ENCODE measurements around the gene SPATC1L. TPM values are rescaled to one million over a fixed set of nuclear protein-coding genes. Genes with fewer than 3 reads are reported as not detected.

SPATC1L gene
- total and polyA plus RNA-seq, 2 of the 8 experiments (the other 6 are each of a cell fraction or from before 2014, with no cell fraction given): 24.9 to 50.0 TPM

GRCh38 chr21:46118316-46119143 lies 65.7 kb downstream of the SPATC1L start:
- H3K14ac ChIP-seq (ENCODE audit: insufficient read length): no peak overlapping the region
- DNase-seq (ENCODE audit: low read depth in 1 of 2, low spot score in 2 of 2) (peak in 1 of 2 experiments; percentile 41), FAIRE-seq (no peak)
- no peak overlapping the region for H2BK12ac ChIP-seq (ENCODE audit: low read depth, low read length)
- H3K9ac ChIP-seq (replicated peaks in 1 of 4; ENCODE audit: extremely low read depth in 1 of 4, low read depth in 3 of 4, low read length in 3 of 4): no peak overlapping the region
- H2AFZ ChIP-seq (ENCODE audit: low read length): no peak overlapping the region
- peaks cover under 1% of the 10 kb centered on the region; the same call in 1 of the 2 replicates for H3K23me2 ChIP-seq (ENCODE audit: low read depth, low read length)
- H2BK5ac ChIP-seq (ENCODE audit: low read depth, low read length): no peak overlapping the region
- H3K27me3 ChIP-seq (replicated peaks in 1 of 4; ENCODE audit: control insufficient read depth in 3 of 4, extremely low read depth in 1 of 4, insufficient read depth in 3 of 4, low read length in 3 of 4): no peaks in the 10 kb centered on the region
- H3K9me3 ChIP-seq (ENCODE audit: insufficient read depth in 2 of 2, low read depth in 1 of 2, low read length in 1 of 2): peaks cover 0 to 4% of the 10 kb centered on the region in 2 experiments; a peak in 2 of 4 replicates
- peaks cover 0 to 20% (median 2%) of the 10 kb centered on the region in 4 experiments; a peak in 5 of 8 replicates for H3K36me3 ChIP-seq (ENCODE audit: control insufficient read depth in 2 of 4, insufficient read depth in 4 of 4, low read length in 3 of 4)
- no peaks in the 10 kb centered on the region for H3K4me1 ChIP-seq (replicated peaks in 1 of 4; ENCODE audit: control insufficient read depth in 3 of 4, insufficient read depth in 4 of 4, low read length in 3 of 4)
- no peaks in the 10 kb centered on the region for H3K79me1 ChIP-seq (ENCODE audit: low read depth, low read length)
- no peak overlapping the region for H3K4ac ChIP-seq (replicated peaks; ENCODE audit: insufficient read length, low read depth, low read length)
- no peak overlapping the region for H3K56ac ChIP-seq (replicated peaks; ENCODE audit: insufficient read length, low read depth, low read length)
- 85% methylated on average over 22 of the region's 27 CpGs; no CpG with 5 or more reads in 1 of the 2 experiments for whole genome bisulfite sequencing, 2 experiments (ENCODE audit: extremely low coverage in 1 of 2, insufficient coverage in 1 of 2, insufficient read length in 1 of 2, insufficient replicate concordance in 2 of 2, low coverage in 1 of 2, low lambda C conversion rate in 2 of 2, missing lambda C conversion rate in 1 of 2)
- H3K27ac ChIP-seq (ENCODE audit: low read depth, low read length): no peak overlapping the region
- no peak overlapping the region for H2BK120ac ChIP-seq (replicated peaks; ENCODE audit: low read depth, low read length)
- no peak overlapping the region for H2BK15ac ChIP-seq (ENCODE audit: low read length)
- no peak overlapping the region for H3K23ac ChIP-seq (ENCODE audit: insufficient read length)
- POLR2A ChIA-PET (ENCODE audit: partially characterized antibody): no interaction called here
- CTCF ChIA-PET (ENCODE audit: partially characterized antibody): interaction anchor here (0.7 to 3.1 kb wide), 3 partner anchors 9 to 31 kb away, joined by 3 to 14 read pairs (median 3); no protein-coding TSS in a partner anchor
- H2AK5ac ChIP-seq (ENCODE audit: low read depth, low read length): no peak overlapping the region
- no peaks in the 10 kb centered on the region for H3K79me2 ChIP-seq (ENCODE audit: control insufficient read depth in 1 of 2, insufficient read depth in 2 of 2, low read length in 2 of 2)
- TF ChIP-seq CREB1 (IDR thresholded peaks at IDR 0.05) (no peak), RAD21 (IDR thresholded peaks at IDR 0.05 in 1 of 2, conservative IDR thresholded peaks at IDR 0.05 in 1 of 2; ENCODE audit: low read depth in 2 of 2, low read length in 2 of 2) (no peak), CHD1 (IDR thresholded peaks at IDR 0.05; ENCODE audit: low read depth, low read length) (no peak), BRCA1 (IDR thresholded peaks at IDR 0.05; ENCODE audit: low read depth, low read length) (no peak), NANOG (IDR thresholded peaks at IDR 0.05; ENCODE audit: insufficient read depth, low read depth, low read length, poor library complexity, severe bottlenecking) (no peak), SIRT6 (IDR thresholded peaks at IDR 0.05; ENCODE audit: low read length) (no peak), NRF1 (IDR thresholded peaks at IDR 0.05; ENCODE audit: low read depth, low read length) (no peak), SAP30 (IDR thresholded peaks at IDR 0.05; ENCODE audit: insufficient read depth, insufficient replicate concordance, low read length) (no peak), CEBPB (IDR thresholded peaks at IDR 0.05; ENCODE audit: low read depth, low read length) (no peak), SP1 (IDR thresholded peaks at IDR 0.05; ENCODE audit: low read depth, low read length) (no peak)
- H3K4me3 ChIP-seq (ENCODE audit: extremely low read depth in 1 of 4, insufficient read depth in 2 of 4, low read depth in 3 of 4, low read length in 4 of 4): no peak overlapping the region
- no peak overlapping the region for H3K18ac ChIP-seq (ENCODE audit: extremely low read depth, low read length)
- H3K4me2 ChIP-seq (ENCODE audit: insufficient read depth in 1 of 2, low read depth in 2 of 2, low read length in 2 of 2): no peak overlapping the region
- H4K8ac ChIP-seq (ENCODE audit: extremely low read depth, insufficient read depth, low read length): no peak overlapping the region; the same call in 1 of the 2 replicates
- H4K91ac ChIP-seq (replicated peaks; ENCODE audit: insufficient read length, low read length): no peak overlapping the region
- H4K20me1 ChIP-seq (replicated peaks in 1 of 2; ENCODE audit: control insufficient read depth in 1 of 2, insufficient read depth in 2 of 2, low read length in 2 of 2): peaks cover 0 to 5% of the 10 kb centered on the region in 2 experiments
- H2BK20ac ChIP-seq (ENCODE audit: low read length): no peak overlapping the region
- no peak overlapping the region for H4K5ac ChIP-seq (ENCODE audit: insufficient read length, low read depth, low read length)
